ENCODE results near the gene NR2E1. TPM values are rescaled to one million over a fixed set of nuclear protein-coding genes. Genes with fewer than 3 reads are reported as not detected.

The NR2E1 gene
- total RNA-seq, 1 donor from 2014 or later, result not detected

- Histone ChIP-seq H3K4me3 (ENCODE audit: low read depth, low read length) (no peak overlapping the region), H3K27me3 (ENCODE audit: control insufficient read depth, insufficient read depth, low read length) (peaks cover 74% of the 10 kb centered on the region), H3K36me3 (ENCODE audit: control insufficient read depth, insufficient read depth, low read length) (no peaks in the 10 kb centered on the region)
- DNase-seq (ENCODE audit: low read depth), result no peak
- TF ChIP-seq CTCF (IDR thresholded peaks at IDR 0.05; ENCODE audit: insufficient read depth, low read length, poor library complexity, severe bottlenecking), result no peak
Observed at GRCh38 chr6:108123946-108124345, 41.9 kb upstream of the NR2E1 start.

GRCh38 chr6:108127056-108127455 is 38.8 kb upstream of the NR2E1 start:
- no peak for TF ChIP-seq CTCF (IDR thresholded peaks at IDR 0.05; ENCODE audit: insufficient read depth, low read length, poor library complexity, severe bottlenecking)
- Histone ChIP-seq H3K4me3 (ENCODE audit: low read depth, low read length) (no peak overlapping the region), H3K36me3 (ENCODE audit: control insufficient read depth, insufficient read depth, low read length) (no peaks in the 10 kb centered on the region), H3K27me3 (ENCODE audit: control insufficient read depth, insufficient read depth, low read length) (peaks cover 47% of the 10 kb centered on the region)
- DNase-seq (ENCODE audit: low read depth), result no peak

- DNase-seq (ENCODE audit: low read depth), result no peak
- H3K4me3 ChIP-seq (ENCODE audit: low read depth, low read length), result no peak overlapping the region
- TF ChIP-seq CTCF (IDR thresholded peaks at IDR 0.05; ENCODE audit: insufficient read depth, low read length, poor library complexity, severe bottlenecking), result no peak
- H3K36me3 ChIP-seq (ENCODE audit: control insufficient read depth, insufficient read depth, low read length), result no peaks in the 10 kb centered on the region
- H3K27me3 ChIP-seq (ENCODE audit: control insufficient read depth, insufficient read depth, low read length), result peaks cover 41% of the 10 kb centered on the region
Observed at GRCh38 chr6:108127826-108128225, 38.0 kb upstream of the NR2E1 start.

- no peak for DNase-seq (ENCODE audit: low read depth)
- no peak for TF ChIP-seq CTCF (IDR thresholded peaks at IDR 0.05; ENCODE audit: insufficient read depth, low read length, poor library complexity, severe bottlenecking)
- Histone ChIP-seq H3K4me3 (ENCODE audit: low read depth, low read length) (no peak overlapping the region), H3K27me3 (ENCODE audit: control insufficient read depth, insufficient read depth, low read length) (peaks cover 19% of the 10 kb centered on the region), H3K36me3 (ENCODE audit: control insufficient read depth, insufficient read depth, low read length) (no peaks in the 10 kb centered on the region)
Observed at GRCh38 chr6:108130262-108130661, 35.6 kb upstream of the NR2E1 start.

- DNase-seq (ENCODE audit: low read depth), result no peak
- H3K27me3 ChIP-seq (ENCODE audit: control insufficient read depth, insufficient read depth, low read length), result peaks cover 7% of the 10 kb centered on the region
- no peak overlapping the region for H3K4me3 ChIP-seq (ENCODE audit: low read depth, low read length)
- no peak for TF ChIP-seq CTCF (IDR thresholded peaks at IDR 0.05; ENCODE audit: insufficient read depth, low read length, poor library complexity, severe bottlenecking)
- no peaks in the 10 kb centered on the region for H3K36me3 ChIP-seq (ENCODE audit: control insufficient read depth, insufficient read depth, low read length)
Observed at GRCh38 chr6:108132863-108133262, 33.0 kb upstream of the NR2E1 start.

- Histone ChIP-seq H3K4me3 (ENCODE audit: low read depth, low read length) (peak overlapping the region; percentile 21), H3K27me3 (ENCODE audit: control insufficient read depth, insufficient read depth, low read length) (peaks cover 4% of the 10 kb centered on the region), H3K36me3 (ENCODE audit: control insufficient read depth, insufficient read depth, low read length) (no peaks in the 10 kb centered on the region)
- peak; percentile 66 for DNase-seq (ENCODE audit: low read depth)
- TF ChIP-seq CTCF (IDR thresholded peaks at IDR 0.05; ENCODE audit: insufficient read depth, low read length, poor library complexity, severe bottlenecking), result no peak
Observed at GRCh38 chr6:108133594-108134179, 32.1 kb upstream of the NR2E1 start.

Data from kidney epithelial cell (primary cell).